ENCODE measurements around the gene ANKRD18B.

DNA sequence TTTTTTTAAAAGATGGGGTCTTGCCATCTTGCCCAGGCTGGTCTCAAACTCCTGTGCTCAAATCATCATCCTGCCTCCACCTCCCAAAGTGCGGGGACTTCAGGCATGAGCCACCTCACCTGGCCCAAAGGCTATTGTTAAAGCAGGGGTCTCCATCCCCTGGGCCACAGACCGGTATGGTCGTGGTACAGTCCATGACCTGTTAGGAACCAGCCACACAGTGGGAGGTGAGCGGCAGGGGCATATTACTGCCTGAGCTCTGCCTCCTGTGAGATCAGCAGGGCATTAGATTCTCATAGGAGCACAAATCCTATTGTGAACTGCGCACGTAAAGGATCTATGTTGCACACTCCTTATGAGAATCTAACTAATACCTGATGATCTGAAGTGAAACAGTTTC, 43.1 kb upstream of the ANKRD18B start:
- TF ChIP-seq GATA2 (IDR thresholded peaks at IDR 0.05; ENCODE audit: low read depth, low read length) (no peak), GATA3 (IDR thresholded peaks at IDR 0.05; ENCODE audit: low read depth, low read length) (no peak)

Measured in SH-SY5Y (cell line).